ENCODE results near the gene ZACN.
"Not testable (repeated sequence)": the region's sequence is repeated elsewhere in the genome, so short reads cannot be mapped to it uniquely, and the experiment has no call there.

The ZACN gene

GRCh38 chr17:76078860-76079534, at the start of gene ZACN:
Gene ZACN, plus strand, starts transcription at chr17:76079182. Its CDS starts 83 bp downstream, at chr17:76079265.
- DNase-seq, result no peak

GRCh38 chr17:76032073-76032779, 46.8 kb upstream of the ZACN start:
- no peak for DNase-seq

- no peak for DNase-seq
Observed at GRCh38 chr17:76032780-76033108, 46.2 kb upstream of the ZACN start.

DNA sequence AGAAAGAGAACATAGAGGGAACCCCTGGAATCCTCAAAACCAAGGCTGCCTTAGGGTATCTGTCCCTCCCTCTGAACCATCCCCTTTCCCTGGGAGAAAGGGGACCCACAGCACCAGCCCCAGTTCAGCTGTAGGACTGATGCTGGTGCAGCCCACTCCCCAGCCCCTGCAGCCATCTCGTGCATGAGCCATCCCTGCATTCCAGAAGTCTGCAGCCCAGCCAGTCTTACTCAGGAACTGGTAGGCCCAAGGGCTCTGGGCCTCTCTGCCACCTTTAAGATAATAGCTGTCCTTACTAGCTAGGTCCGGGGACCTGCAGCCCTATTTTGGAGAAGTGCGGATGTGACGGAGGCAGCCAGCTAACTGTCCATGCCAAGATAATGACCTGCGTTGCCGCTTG, 45.8 kb upstream of the ZACN start:
- no peak for DNase-seq

GRCh38 chr17:76034428-76035350, 44.3 kb upstream of the ZACN start:
- DNase-seq, result no peak

GRCh38 chr17:76036497-76037261, 42.3 kb upstream of the ZACN start:
- DNase-seq, result no peak

- DNase-seq, result no peak
Observed at GRCh38 chr17:76038050-76038449, 40.9 kb upstream of the ZACN start.

- DNase-seq, result no peak
Observed at GRCh38 chr17:76039121-76039520, 39.9 kb upstream of the ZACN start.

GRCh38 chr17:76040376-76040775, 38.6 kb upstream of the ZACN start:
- DNase-seq, result no peak

DNA sequence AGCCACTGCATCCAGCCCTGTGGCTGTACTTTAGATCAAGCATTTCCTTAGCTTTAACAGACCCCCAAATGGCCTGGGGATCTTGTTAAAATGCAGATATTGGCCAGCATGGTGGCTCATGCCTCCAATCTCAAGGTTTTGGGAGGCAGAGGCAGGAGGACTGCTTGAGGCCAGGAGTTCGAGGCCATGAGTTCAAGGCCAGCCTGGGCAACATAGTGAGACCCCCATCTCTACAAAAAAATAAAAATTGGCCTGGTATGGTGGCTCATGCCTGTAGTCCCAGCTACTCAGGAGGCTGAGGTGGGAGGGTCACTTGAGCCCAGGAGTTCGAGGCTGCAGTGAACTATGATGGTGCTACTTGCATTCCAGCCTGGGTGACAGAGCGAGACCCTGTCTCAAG, 36.1 kb upstream of the ZACN start:
- DNase-seq, result not testable (repeated sequence)

DNA sequence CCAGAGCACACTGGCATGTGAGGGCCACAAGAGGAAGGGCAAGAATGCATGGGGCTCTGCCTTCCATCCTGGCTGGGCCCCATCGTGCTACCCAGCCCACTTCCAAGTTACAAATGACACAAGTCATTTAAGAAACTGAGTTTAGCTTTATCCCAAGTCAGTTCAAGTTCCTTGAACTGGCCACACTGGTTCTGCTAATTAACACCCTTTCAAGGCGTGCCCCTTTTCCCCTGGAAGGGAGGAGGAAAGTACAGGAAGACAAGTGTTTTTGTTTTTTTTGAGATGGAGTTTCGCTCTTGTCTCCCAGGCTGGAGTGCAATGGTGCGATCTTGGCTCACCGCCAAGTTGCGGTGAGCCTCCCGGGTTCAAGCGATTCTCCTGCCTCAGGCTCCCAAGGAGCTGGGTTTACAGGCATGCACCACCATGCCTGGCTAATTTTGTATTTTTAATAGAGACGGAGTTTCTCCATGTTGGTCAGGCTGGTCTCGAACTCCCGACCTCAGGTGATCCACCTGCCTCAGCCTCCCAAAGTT, 34.4 kb upstream of the ZACN start:
- DNase-seq, result not testable (repeated sequence)

DNA sequence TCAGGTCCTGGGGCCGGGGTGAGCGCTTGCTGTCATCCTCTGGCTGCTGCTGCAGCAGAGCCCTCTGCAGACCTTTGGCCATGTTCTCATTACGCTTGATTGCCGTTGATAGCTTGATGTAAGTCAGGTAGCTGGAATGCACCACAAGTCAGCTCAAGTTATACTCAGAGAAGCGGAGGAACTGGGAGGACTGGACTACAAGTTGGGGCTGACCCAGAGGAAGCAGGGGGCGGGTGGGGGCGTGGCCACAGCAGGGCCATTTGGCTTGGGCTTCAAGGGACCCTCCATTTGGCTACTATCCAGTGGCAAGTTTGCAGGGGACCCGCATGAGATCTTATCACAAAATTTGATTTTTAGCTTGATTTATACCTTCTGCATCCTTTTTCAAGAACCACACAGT, 32.9 kb upstream of the ZACN start:
- no peak for DNase-seq

DNA sequence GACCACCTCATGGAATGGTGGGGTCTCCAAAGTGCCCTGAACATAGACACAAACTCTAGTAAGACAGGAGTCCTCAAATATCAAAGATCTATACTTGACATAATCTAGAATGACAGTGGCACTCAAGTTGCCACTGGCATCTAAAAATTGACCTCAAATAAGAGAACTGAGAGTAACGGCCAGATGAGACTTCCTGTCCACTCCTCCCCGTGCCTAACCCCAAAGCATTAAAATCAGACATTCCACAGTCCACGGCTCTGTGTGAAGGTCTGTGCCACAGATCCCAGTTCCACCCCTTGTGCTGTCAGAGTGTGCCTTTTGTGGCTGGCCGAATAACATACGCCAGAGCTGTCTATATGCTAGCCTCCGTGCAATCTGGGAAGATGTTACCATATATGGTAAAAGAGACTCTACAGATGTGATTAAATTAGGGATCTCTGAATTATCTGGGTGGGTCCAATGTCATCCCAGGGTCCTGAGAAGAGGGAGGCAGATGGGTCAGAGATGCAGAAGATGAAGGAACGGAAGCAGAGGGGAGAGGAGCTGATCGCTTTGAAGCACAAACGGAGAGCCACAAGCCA, 30.9 kb upstream of the ZACN start:
- no peak for DNase-seq

DNA sequence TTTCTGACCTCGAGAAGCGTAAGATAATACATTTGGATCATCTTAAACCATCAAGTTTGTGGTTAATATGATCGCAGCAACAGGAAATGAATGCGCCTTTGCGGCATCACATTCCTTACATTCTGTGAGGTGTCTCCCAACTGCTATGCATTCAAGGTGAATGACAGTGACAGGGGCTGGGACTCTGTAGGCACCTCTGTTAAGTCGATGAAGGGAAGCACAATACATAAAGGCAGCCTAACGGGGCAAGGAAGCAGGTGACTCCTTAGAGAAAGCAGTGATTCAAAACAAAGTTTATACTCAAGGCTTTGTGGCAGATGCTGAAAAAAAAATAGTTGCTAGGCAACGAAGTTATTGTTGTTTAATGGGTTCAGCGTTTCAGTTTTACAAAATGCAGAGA, 30.3 kb upstream of the ZACN start:
- no peak for DNase-seq

- no peak for DNase-seq
Observed at GRCh38 chr17:76049239-76049638, 29.7 kb upstream of the ZACN start.

DNA sequence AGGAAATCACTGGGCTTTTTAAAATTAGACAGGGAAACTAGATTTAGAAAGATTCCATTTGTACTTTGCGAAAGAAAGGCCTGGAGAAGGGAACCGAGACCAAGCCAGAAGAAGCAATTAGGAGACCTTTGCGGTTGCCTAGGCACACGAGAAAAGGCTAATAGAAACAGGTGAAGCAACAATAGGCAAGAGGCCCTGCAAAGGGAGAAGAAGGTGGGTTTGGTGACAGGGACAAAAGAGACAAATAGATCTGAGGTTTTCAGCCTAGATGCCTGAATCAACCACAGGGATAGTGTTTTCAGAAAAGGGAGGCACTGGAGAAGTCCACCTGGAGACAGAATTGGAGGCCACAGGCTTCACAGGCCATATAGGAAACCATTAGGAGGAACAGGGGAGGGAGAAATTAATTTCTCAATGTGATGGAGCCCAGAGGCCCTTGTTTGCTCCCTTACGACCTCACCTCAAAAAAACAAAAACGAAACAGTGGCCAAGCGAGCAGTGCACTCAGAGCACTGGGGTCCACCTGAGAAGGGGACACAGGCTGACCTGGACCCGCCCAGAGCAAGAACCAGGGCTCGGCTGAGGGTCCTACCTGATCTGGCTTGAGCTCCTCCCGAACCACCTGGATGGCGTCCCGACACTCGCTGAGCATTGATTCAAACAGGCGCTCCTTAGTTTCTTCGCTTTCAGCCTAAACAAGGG, 29.0 kb upstream of the ZACN start:
- DNase-seq, result no peak

DNA sequence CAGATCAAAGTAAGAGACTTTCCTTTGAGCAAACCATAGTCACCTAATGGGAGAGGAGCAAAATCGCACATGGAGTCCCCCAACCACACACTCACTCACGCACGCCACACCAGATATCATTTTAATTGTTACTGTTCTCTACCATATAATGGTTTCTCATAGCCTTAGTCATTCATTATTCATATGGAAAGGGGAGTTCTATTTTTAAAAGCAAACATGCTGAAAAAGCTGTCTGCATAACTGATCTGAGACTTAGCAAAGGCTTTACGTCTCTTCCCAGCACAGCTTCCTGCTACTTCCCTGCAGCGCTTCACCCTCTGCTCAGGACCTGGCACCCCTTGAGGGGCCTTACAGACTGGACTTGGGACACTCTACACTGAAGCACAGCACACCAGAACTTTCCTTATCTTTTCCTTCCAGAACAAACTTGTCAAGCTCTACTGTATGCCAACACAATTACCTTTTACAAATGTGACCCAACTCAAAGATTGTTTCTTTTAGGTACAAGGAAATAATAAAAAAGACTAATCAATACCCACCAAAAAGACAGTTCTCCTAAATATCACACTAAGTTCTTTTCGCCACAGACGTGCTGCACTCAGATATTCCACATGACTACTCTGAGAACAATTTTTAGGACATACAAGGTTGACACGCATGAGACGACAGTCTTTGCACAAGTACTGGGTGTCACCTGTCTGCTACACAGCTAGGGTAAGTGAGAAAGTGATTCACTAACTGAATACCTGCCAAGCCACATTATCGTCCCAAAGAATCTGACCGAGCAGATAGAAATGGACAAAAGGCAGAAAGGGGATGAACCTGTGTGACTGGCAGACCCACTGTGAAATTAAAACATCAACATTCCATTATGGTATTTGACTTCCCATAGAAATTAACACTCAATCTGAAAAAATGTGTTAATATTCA, 28.2 kb upstream of the ZACN start:
- DNase-seq, result no peak

DNA sequence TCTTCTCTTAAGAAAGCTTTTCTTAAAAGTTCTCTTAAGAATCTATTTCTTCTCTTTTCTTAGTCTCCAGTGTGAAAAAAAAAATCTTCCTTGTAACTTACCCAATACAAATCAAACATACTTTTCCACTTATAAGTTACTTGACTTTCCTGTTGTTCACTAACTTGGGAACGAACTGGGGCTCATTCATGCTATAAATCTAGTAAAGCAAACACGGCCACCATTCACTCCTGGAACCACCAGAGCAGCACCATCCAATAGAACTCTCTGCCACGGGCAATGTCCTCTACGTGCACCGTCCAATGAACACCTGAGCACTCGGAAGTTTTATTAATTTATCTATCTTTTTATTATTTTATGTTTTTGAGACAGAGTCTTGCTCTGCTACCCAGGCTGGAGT, 27.4 kb upstream of the ZACN start:
- no peak for DNase-seq

GRCh38 chr17:76053246-76054111, 25.5 kb upstream of the ZACN start:
- no peak for DNase-seq

DNA sequence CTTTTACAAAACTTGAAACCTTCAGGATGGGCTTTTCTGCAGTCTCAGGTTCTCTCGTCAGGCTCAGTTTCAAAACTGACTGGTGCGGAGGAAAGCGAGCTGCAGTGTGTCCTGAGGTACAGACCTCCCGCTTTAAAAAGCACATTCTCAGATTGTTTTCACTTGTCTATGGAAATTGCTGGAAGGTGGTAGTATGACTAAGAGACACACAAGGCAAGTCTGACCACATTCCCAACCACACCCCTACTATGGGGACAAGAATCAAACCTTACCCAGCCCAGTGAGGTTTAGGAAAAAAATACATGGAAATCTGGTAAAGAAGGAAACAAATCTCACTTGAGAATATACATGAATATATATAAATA, 24.9 kb upstream of the ZACN start:
- no peak for DNase-seq
